GM19455 (cell line): ENCODE results near the gene CACNG7.

Experiments
- ATAC-seq: cut with Tn5 transposase; IDR thresholded peaks from one replicate; pipeline ENCODE4 v1.9.1; 2021; ENCODE audit not compliant: unreplicated experiment

Gene CACNG7

GRCh38 chr19:53980539-53981375, 71.7 kb downstream of the CACNG7 start:
- no peak for ATAC-seq

GRCh38 chr19:53981376-53981951, 72.4 kb downstream of the CACNG7 start:
- ATAC-seq = no peak

GRCh38 chr19:53982001-53982451, 72.9 kb downstream of the CACNG7 start:
- no peak for ATAC-seq

- ATAC-seq = no peak
These were observed 73.5 kb downstream of the CACNG7 start for GRCh38 chr19:53982611-53983010.

- ATAC-seq = no peak
These were observed 74.6 kb downstream of the CACNG7 start for GRCh38 chr19:53983457-53984289.

- no peak for ATAC-seq
These were observed 76.8 kb downstream of the CACNG7 start for GRCh38 chr19:53985863-53986262.

- no peak for ATAC-seq
These were observed 79.9 kb downstream of the CACNG7 start for GRCh38 chr19:53988981-53989380.

GRCh38 chr19:53989600-53990533, 80.8 kb downstream of the CACNG7 start:
- no peak for ATAC-seq

GRCh38 chr19:53991224-53992113, 82.4 kb downstream of the CACNG7 start, which contains the start of gene CACNG6:
TSS of gene CACNG6 (plus strand) at chr19:53991637. CDS start at chr19:53992878, 1,241 bp downstream.
- ATAC-seq = no peak

GRCh38 chr19:53992211-53992610, 83.1 kb downstream of the CACNG7 start:
- ATAC-seq = no peak

- no peak for ATAC-seq
These were observed 83.7 kb downstream of the CACNG7 start for GRCh38 chr19:53992815-53993214.

GRCh38 chr19:53993448-53993847, 84.4 kb downstream of the CACNG7 start:
- no peak for ATAC-seq
